Endothelial cell of umbilical vein (primary cell): ENCODE measurements around the gene PHACTR1. TPM values are rescaled to one million over a fixed set of nuclear protein-coding genes. Genes with fewer than 3 reads are reported as not detected.

ENCODE experiments used
- BruUV-seq: library from RNA; stranded (reverse); fragments of 400-500 nt; replicated peaks from 2 replicates; lab custom pipeline; 2021; lab: Mats Ljungman, UMichigan
- CTCF ChIA-PET: fragments of 300-600, 350-600 bp; sonication (Branson Sonifier 250); formaldehyde crosslinking; loops from one replicate; lab custom pipeline; 2021; ENCODE audit warnings: antibody characterized with exemption, inconsistent platforms; lab: Charles Lee
- POLR2A ChIA-PET: fragments of 300-600, 350-600 bp; sonication (Branson Sonifier 250); formaldehyde crosslinking; loops from one replicate; lab custom pipeline; 2021; ENCODE audit warnings: antibody characterized with exemption, inconsistent platforms; lab: Charles Lee
- DNase-seq: peaks from one replicate; pipeline ENCODE4 v3.0.0-alpha.2; 2011; ENCODE audit warnings: low read depth, low spot score
- FAIRE-seq: peaks from 2 replicates; lab custom pipeline; 2011; peaks lifted over from hg19 to GRCh38; lab: Jason Lieb, UNC
- H2AFZ ChIP-seq: 2 replicates; pipeline ENCODE4 v1.6.0; 2012; ENCODE audit warnings: low read depth, low read length, control low read depth, inconsistent platforms
- H3K27ac ChIP-seq: 2 replicates; pipeline ENCODE4 v1.5.1; 2011; ENCODE audit warnings: low read depth, mild to moderate bottlenecking, control low read depth, low read length, moderate library complexity; ENCODE audit not compliant: insufficient read depth
- H3K27me3 ChIP-seq, 2 experiments: 2 replicates each; pipeline versions ENCODE4 v1.6.0 to v1.6.1; 2011; ENCODE audit warnings: low read length in 2 of 2, mixed read lengths in 1 of 2; ENCODE audit not compliant: control insufficient read depth in 2 of 2, insufficient read depth in 2 of 2
- H3K36me3 ChIP-seq, 2 experiments: 2 replicates in 1 of 2; 3 replicates in 1 of 2; pipeline ENCODE4 v1.5.1; 2011; ENCODE audit warnings: low read length in 2 of 2, mild to moderate bottlenecking in 1 of 2, moderate library complexity in 1 of 2; ENCODE audit not compliant: control insufficient read depth in 2 of 2, insufficient read depth in 2 of 2; ENCODE audit errors: extremely low read depth in 1 of 2
- H3K4me1 ChIP-seq: 3 replicates; pipeline ENCODE4 v1.5.1; 2011; ENCODE audit warnings: mild to moderate bottlenecking, low read length; ENCODE audit not compliant: control insufficient read depth, insufficient read depth; ENCODE audit errors: extremely low read depth
- H3K4me2 ChIP-seq: 2 replicates; pipeline ENCODE4 v1.6.1; 2011; ENCODE audit warnings: low read length, control low read depth, mixed read lengths; ENCODE audit not compliant: insufficient read depth
- H3K4me3 ChIP-seq, 3 experiments: fragments of 200-600 bp in 1 of 3; sonication (generic), shearing (Covaris generic) in 1 of 3; replicated peaks in 1 of 3; 2 replicates each; pipeline ENCODE4 v1.5.1; 2011 to 2016; ENCODE audit warnings: control low read depth in 3 of 3, low read length in 3 of 3, mild to moderate bottlenecking in 2 of 3, inconsistent platforms in 1 of 3, low read depth in 1 of 3, moderate library complexity in 1 of 3; ENCODE audit not compliant: insufficient read depth in 1 of 3
- H3K79me2 ChIP-seq: 2 replicates; pipeline ENCODE4 v1.6.0; 2012; ENCODE audit warnings: low read length, inconsistent platforms; ENCODE audit not compliant: control insufficient read depth, insufficient read depth
- H3K9ac ChIP-seq: replicated peaks from 2 replicates; pipeline ENCODE3; 2011; ENCODE audit warnings: low read length, control low read depth; ENCODE audit not compliant: insufficient read depth; ENCODE audit errors: extremely low read depth
- H3K9me1 ChIP-seq: replicated peaks from 3 replicates; pipeline ENCODE4 v1.6.0; 2011; ENCODE audit warnings: mild to moderate bottlenecking, low read length; ENCODE audit not compliant: control insufficient read depth, insufficient read depth; ENCODE audit errors: extremely low read depth
- H3K9me3 ChIP-seq: replicated peaks from 2 replicates; pipeline ENCODE4 v1.5.1; 2012; ENCODE audit warnings: low read length, inconsistent platforms; ENCODE audit not compliant: control insufficient read depth, insufficient read depth
- H4K20me1 ChIP-seq: replicated peaks from 2 replicates; pipeline ENCODE3; 2011; ENCODE audit warnings: mild to moderate bottlenecking, low read length; ENCODE audit not compliant: control insufficient read depth, insufficient read depth; ENCODE audit errors: extremely low read depth
- EZH2 ChIP-seq: IDR thresholded peaks from 2 replicates; pipeline ENCODE4 v1.6.1; 2012; ENCODE audit warnings: borderline replicate concordance, low read depth, mild to moderate bottlenecking, moderate library complexity, low read length, inconsistent platforms; ENCODE audit not compliant: severe bottlenecking
- FOS ChIP-seq: IDR thresholded peaks from 2 replicates; pipeline ENCODE4 v1.6.1; 2011; ENCODE audit warnings: mild to moderate bottlenecking, low read length, moderate library complexity, borderline replicate concordance; ENCODE audit not compliant: insufficient read depth
- GATA2 ChIP-seq: IDR thresholded peaks from 2 replicates; pipeline ENCODE4 v1.7.0; 2011; ENCODE audit warnings: low read depth, mild to moderate bottlenecking, moderate library complexity, mixed read lengths, low read length; ENCODE audit not compliant: insufficient read length, insufficient read depth
- JUN ChIP-seq: IDR thresholded peaks from 2 replicates; pipeline ENCODE4 v1.6.1; 2011; ENCODE audit warnings: borderline replicate concordance, low read depth; ENCODE audit not compliant: insufficient read length, insufficient read depth
- MYC ChIP-seq: IDR thresholded peaks from one replicate; pipeline ENCODE4 v1.6.1; 2011; ENCODE audit warnings: mild to moderate bottlenecking, low read depth, low read length
- POLR2A ChIP-seq: IDR thresholded peaks from 2 replicates; pipeline ENCODE4 v1.6.1; 2012; ENCODE audit warnings: low read depth, mild to moderate bottlenecking, control low read depth, low read length
- POLR2AphosphoS5 ChIP-seq: IDR thresholded peaks from 2 replicates; pipeline ENCODE4 v1.6.1; 2012; ENCODE audit warnings: low read depth, mild to moderate bottlenecking, control low read depth, low read length, moderate library complexity; ENCODE audit not compliant: insufficient read depth
- dilution Hi-C: fragments of 300-500 bp; cut with MboI; formaldehyde crosslinking; loops from one replicate; pipeline ENCODE4 v1.15.0; 2019; ENCODE audit warnings: low sequenced_read_pairs; ENCODE audit not compliant: extremely low pct_ligation_motif_present
- intact Hi-C: fragments of 100-400 bp; cut with micrococcal nuclease; formaldehyde crosslinking; loops from one replicate; pipeline ENCODE4 v1.10.0; 2022
- polyA plus RNA-seq, 4 experiments: library from polyadenylated mRNA; depleted of rRNA in 3 of 4; stranded (reverse) in 3 of 4; unstranded in 1 of 4; fragments of >200 nt; gene quantifications; 2 replicates each; pipeline versions ENCODE4 v1.2.1 to v1.2.3, GENCODE V29; 2011 to 2012; ENCODE audit warnings: missing spikeins in 1 of 4
- total RNA-seq: library from RNA; stranded (reverse); gene quantifications from 2 replicates; pipeline ENCODE4 v1.2.3, GENCODE V29; 2021
- TF ChIP-seq, protein P1 (sequence below), 2 donors: IDR thresholded peaks; 1 replicate in 1 of 2; 2 replicates in 1 of 2; pipeline ENCODE4 v1.5.1; 2011; ENCODE audit warnings: low read length in 2 of 2, mild to moderate bottlenecking in 2 of 2, moderate library complexity in 2 of 2, control low read depth in 1 of 2, inconsistent platforms in 1 of 2, low read depth in 1 of 2; ENCODE audit not compliant: insufficient read depth in 1 of 2; ENCODE audit errors: extremely low read depth in 1 of 2
- TF ChIP-seq, protein P2 (sequence below): IDR thresholded peaks from 2 replicates; pipeline ENCODE4 v1.6.1; 2011; ENCODE audit not compliant: insufficient read depth, insufficient read length

Gene PHACTR1
- total and polyA plus RNA-seq, 2 donors (not counting 3 experiments of a cell fraction or from before 2014, with no cell fraction given): 2.4 to 23.2 TPM

GRCh38 chr6:13066050-13066449 lies 349.5 kb downstream of the PHACTR1 start:
- no peaks in the 10 kb centered on the region for H3K36me3 ChIP-seq
- H3K9me3 ChIP-seq: no peaks in the 10 kb centered on the region
- ChIA-PET POLR2A (no interaction called here), CTCF (interaction anchor here (0.6 kb wide), 1 partner anchor 12 kb away, joined by 3 read pairs; no protein-coding TSS in a partner anchor)
- H3K4me1 ChIP-seq: peaks cover 10% of the 10 kb centered on the region
- H2AFZ ChIP-seq: no peak overlapping the region
- no peak overlapping the region for H3K4me3 ChIP-seq
- no peak for FAIRE-seq
- no peaks in the 10 kb centered on the region for H3K79me2 ChIP-seq
- TF ChIP-seq MYC (no peak), POLR2A (no peak), POLR2AphosphoS5 (no peak), FOS (no peak), GATA2 (no peak), JUN (no peak), EZH2 (no peak)
- TF ChIP-seq, protein P1, sequence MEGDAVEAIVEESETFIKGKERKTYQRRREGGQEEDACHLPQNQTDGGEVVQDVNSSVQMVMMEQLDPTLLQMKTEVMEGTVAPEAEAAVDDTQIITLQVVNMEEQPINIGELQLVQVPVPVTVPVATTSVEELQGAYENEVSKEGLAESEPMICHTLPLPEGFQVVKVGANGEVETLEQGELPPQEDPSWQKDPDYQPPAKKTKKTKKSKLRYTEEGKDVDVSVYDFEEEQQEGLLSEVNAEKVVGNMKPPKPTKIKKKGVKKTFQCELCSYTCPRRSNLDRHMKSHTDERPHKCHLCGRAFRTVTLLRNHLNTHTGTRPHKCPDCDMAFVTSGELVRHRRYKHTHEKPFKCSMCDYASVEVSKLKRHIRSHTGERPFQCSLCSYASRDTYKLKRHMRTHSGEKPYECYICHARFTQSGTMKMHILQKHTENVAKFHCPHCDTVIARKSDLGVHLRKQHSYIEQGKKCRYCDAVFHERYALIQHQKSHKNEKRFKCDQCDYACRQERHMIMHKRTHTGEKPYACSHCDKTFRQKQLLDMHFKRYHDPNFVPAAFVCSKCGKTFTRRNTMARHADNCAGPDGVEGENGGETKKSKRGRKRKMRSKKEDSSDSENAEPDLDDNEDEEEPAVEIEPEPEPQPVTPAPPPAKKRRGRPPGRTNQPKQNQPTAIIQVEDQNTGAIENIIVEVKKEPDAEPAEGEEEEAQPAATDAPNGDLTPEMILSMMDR (IDR thresholded peaks at IDR 0.05; ENCODE audit: extremely low read depth in 1 of 2, insufficient read depth in 1 of 2, low read depth in 1 of 2, low read length in 2 of 2): no peak
- TF ChIP-seq, protein P2, sequence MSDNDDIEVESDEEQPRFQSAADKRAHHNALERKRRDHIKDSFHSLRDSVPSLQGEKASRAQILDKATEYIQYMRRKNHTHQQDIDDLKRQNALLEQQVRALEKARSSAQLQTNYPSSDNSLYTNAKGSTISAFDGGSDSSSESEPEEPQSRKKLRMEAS: no peak
- BruUV-seq: no TSS peak
- no peaks in the 10 kb centered on the region for H3K27me3 ChIP-seq
- DNase-seq: no peak
- intact Hi-C loops (no loop called here), dilution Hi-C loops (no loop called here)
- no peaks in the 10 kb centered on the region for H3K9me1 ChIP-seq
- no peak overlapping the region for H3K4me2 ChIP-seq
- no peaks in the 10 kb centered on the region for H4K20me1 ChIP-seq
- H3K27ac ChIP-seq: no peak overlapping the region
- no peak overlapping the region for H3K9ac ChIP-seq
